Fibroblast of lung (primary cell): ENCODE measurements around the gene ERCC1. TPM values are rescaled to one million over a fixed set of nuclear protein-coding genes. Genes with fewer than 3 reads are reported as not detected.

Experiments
- DNase-seq, 2 donors: peaks; one replicate each; pipeline versions ENCODE4 v3.0.0 to v3.0.0-alpha.2; 2010; ENCODE audit warnings: low read depth in 2 of 2
- H2AFZ ChIP-seq: 2 replicates; pipeline ENCODE4 v1.5.1; 2012; ENCODE audit warnings: low read length, control low read depth, inconsistent platforms
- H3K27ac ChIP-seq: 2 replicates; pipeline ENCODE4 v1.5.1; 2011; ENCODE audit warnings: low read length, control low read depth; ENCODE audit not compliant: insufficient read depth
- H3K27me3 ChIP-seq: 2 replicates; pipeline ENCODE4 v1.5.1; 2011; ENCODE audit warnings: mild to moderate bottlenecking, low read length; ENCODE audit not compliant: control insufficient read depth, insufficient read depth
- H3K36me3 ChIP-seq: 2 replicates; pipeline ENCODE4 v1.5.1; 2011; ENCODE audit warnings: low read length; ENCODE audit not compliant: control insufficient read depth, insufficient read depth
- H3K4me1 ChIP-seq: 2 replicates; pipeline ENCODE4 v1.5.1; 2011; ENCODE audit warnings: low read length; ENCODE audit not compliant: control insufficient read depth, insufficient read depth; ENCODE audit errors: extremely low read depth
- H3K4me2 ChIP-seq: 2 replicates; pipeline ENCODE4 v1.5.1; 2011; ENCODE audit warnings: low read length, control low read depth; ENCODE audit not compliant: insufficient read depth; ENCODE audit errors: extremely low read depth
- H3K4me3 ChIP-seq, 4 experiments: fragments of 200-600 bp in 1 of 4; sonication (generic) in 1 of 4; replicated peaks in 1 of 4; 2 replicates each; pipeline ENCODE4 v1.5.1; 2011 to 2016; ENCODE audit warnings: low read length in 4 of 4, low read depth in 3 of 4, mild to moderate bottlenecking in 3 of 4, control low read depth in 2 of 4, inconsistent platforms in 1 of 4, mixed read lengths in 1 of 4; ENCODE audit not compliant: insufficient read depth in 1 of 4; ENCODE audit errors: control extremely low read depth in 1 of 4
- H3K79me2 ChIP-seq: 2 replicates; pipeline ENCODE4 v1.5.1; 2012; ENCODE audit warnings: mild to moderate bottlenecking, low read length, inconsistent platforms; ENCODE audit not compliant: control insufficient read depth, insufficient read depth
- H3K9ac ChIP-seq: 2 replicates; pipeline ENCODE4 v1.5.1; 2011; ENCODE audit warnings: mild to moderate bottlenecking, low read length, control low read depth; ENCODE audit not compliant: insufficient read depth
- H3K9me3 ChIP-seq: 2 replicates; pipeline ENCODE4 v1.5.1; 2012; ENCODE audit warnings: low read depth, low read length; ENCODE audit not compliant: control insufficient read depth, insufficient read depth
- H4K20me1 ChIP-seq: 2 replicates; pipeline ENCODE4 v1.5.1; 2011; ENCODE audit warnings: low read length; ENCODE audit not compliant: control insufficient read depth, insufficient read depth; ENCODE audit errors: extremely low read depth
- EZH2 ChIP-seq: IDR thresholded peaks from 2 replicates; pipeline ENCODE4 v1.5.1; 2012; ENCODE audit warnings: low read length, control low read depth, mild to moderate bottlenecking; ENCODE audit errors: missing control alignments
- polyA plus RNA-seq, 2 donors: library from polyadenylated mRNA; depleted of rRNA in 1 of 2; stranded (reverse) in 1 of 2; unstranded in 1 of 2; fragments of >200 nt; gene quantifications; 2 replicates each; pipeline ENCODE4 v1.2.1, GENCODE V29; 2011 to 2012; ENCODE audit warnings: missing spikeins in 1 of 2
- total RNA-seq: library from RNA; depleted of rRNA; stranded (reverse); fragments of >200 nt; gene quantifications from 2 replicates; pipeline ENCODE4 v1.2.1, GENCODE V29; 2014
- TF ChIP-seq, protein P1 (sequence below), 2 donors: IDR thresholded peaks in 1 of 2; conservative IDR thresholded peaks in 1 of 2; 1 replicate in 1 of 2; 2 replicates in 1 of 2; pipeline ENCODE4 v1.5.1; 2011 to 2012; ENCODE audit warnings: low read length in 2 of 2, control low read depth in 1 of 2, inconsistent platforms in 1 of 2, low read depth in 1 of 2, mild to moderate bottlenecking in 1 of 2

ERCC1 gene
- total and polyA plus RNA-seq, 2 donors (not counting 1 experiment from before 2014, with no cell fraction given), result 49.3 to 81.1 TPM

DNA sequence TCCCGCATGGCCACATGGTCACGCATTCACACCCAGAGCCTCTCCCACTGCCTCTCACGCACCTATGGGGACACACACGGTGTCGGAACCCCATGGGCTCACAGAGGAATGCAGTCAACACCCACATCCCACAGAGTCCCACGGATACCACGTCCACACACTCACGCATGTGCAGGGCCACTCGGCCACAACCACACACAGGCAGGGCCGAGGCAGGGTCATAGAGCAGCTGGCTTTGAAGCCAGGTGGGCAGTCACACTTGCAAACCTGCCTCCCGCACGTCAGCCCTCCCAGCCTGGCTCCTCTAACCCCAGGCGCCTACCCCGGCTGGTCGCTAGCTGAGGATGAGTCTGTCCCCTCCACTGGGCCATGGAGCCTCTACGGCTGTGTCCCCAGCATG, 61.4 kb downstream of the ERCC1 start:
- Histone ChIP-seq H3K27ac (no peak overlapping the region), H3K36me3 (peaks cover 25% of the 10 kb centered on the region), H3K9ac (no peak overlapping the region), H4K20me1 (no peaks in the 10 kb centered on the region), H2AFZ (no peak overlapping the region), H3K4me1 (no peaks in the 10 kb centered on the region), H3K79me2 (no peaks in the 10 kb centered on the region), H3K9me3 (no peaks in the 10 kb centered on the region), H3K27me3 (no peaks in the 10 kb centered on the region), H3K4me2 (no peak overlapping the region), H3K4me3 (no peak overlapping the region)
- TF ChIP-seq EZH2, result no peak
- TF ChIP-seq, protein P1, sequence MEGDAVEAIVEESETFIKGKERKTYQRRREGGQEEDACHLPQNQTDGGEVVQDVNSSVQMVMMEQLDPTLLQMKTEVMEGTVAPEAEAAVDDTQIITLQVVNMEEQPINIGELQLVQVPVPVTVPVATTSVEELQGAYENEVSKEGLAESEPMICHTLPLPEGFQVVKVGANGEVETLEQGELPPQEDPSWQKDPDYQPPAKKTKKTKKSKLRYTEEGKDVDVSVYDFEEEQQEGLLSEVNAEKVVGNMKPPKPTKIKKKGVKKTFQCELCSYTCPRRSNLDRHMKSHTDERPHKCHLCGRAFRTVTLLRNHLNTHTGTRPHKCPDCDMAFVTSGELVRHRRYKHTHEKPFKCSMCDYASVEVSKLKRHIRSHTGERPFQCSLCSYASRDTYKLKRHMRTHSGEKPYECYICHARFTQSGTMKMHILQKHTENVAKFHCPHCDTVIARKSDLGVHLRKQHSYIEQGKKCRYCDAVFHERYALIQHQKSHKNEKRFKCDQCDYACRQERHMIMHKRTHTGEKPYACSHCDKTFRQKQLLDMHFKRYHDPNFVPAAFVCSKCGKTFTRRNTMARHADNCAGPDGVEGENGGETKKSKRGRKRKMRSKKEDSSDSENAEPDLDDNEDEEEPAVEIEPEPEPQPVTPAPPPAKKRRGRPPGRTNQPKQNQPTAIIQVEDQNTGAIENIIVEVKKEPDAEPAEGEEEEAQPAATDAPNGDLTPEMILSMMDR (conservative IDR thresholded peaks at IDR 0.05 in 1 of 2, IDR thresholded peaks at IDR 0.05 in 1 of 2; ENCODE audit: low read depth in 1 of 2, low read length in 2 of 2), result no peak
- DNase-seq, result no peak

DNA sequence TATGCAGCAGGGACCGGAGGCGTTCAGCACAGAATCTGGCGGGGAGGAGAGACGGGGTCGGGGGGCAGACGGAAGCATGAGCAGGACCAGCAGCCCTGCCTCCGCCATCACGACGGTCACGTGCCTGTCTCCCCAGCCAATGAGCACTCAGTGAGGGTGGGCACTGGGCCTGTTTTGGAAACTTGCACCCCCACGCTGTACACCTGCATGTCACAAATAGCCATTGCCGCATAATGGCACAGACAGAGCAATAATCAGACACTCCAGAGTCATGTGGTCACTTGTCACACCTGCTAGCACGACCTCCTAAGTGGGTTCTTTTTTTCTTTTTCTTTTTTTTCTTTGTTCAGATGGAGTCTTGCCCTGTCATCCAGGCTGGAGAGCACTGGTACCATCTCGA, 62.1 kb downstream of the ERCC1 start:
- no peak overlapping the region for H3K4me2 ChIP-seq
- TF ChIP-seq, protein P1 (conservative IDR thresholded peaks at IDR 0.05 in 1 of 2, IDR thresholded peaks at IDR 0.05 in 1 of 2; ENCODE audit: low read depth in 1 of 2, low read length in 2 of 2), result no peak
- TF ChIP-seq EZH2, result no peak
- no peak overlapping the region for H3K27ac ChIP-seq
- H4K20me1 ChIP-seq, result no peaks in the 10 kb centered on the region
- H3K27me3 ChIP-seq, result no peaks in the 10 kb centered on the region
- no peaks in the 10 kb centered on the region for H3K79me2 ChIP-seq
- no peak overlapping the region for H2AFZ ChIP-seq
- no peak overlapping the region for H3K9ac ChIP-seq
- H3K9me3 ChIP-seq, result no peaks in the 10 kb centered on the region
- no peak for DNase-seq
- H3K4me3 ChIP-seq, result no peak overlapping the region
- no peaks in the 10 kb centered on the region for H3K4me1 ChIP-seq
- H3K36me3 ChIP-seq, result peaks cover 30% of the 10 kb centered on the region

DNA sequence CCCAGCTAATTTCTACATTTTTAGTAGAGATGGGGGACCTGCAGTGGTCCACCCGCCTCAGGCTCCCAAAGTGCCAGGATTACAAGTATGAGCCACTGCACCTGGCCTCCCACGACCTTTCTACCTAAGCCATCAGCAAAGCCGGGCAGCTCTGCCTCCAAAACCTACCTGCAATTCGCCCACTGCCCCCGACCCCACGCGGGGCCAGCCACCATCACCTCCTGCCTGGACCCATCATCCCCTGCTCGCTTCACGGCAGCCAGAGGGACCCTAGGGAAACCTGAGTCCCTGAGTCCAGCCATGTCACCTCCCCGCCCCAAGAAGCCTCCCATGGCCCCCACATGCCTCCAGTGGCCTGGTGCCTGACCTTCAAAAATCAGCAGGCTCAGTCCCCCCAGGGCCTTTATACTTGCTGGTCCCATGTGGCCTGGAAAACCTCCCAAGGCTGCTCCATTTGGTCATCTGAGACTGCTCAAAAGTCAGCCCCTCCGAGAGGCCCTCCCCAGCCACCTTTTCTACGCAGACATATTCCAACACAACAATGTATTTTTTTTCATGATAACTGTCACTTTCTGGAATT, 65.4 kb downstream of the ERCC1 start:
- no peak for TF ChIP-seq EZH2
- TF ChIP-seq, protein P1 (conservative IDR thresholded peaks at IDR 0.05 in 1 of 2, IDR thresholded peaks at IDR 0.05 in 1 of 2; ENCODE audit: low read depth in 1 of 2, low read length in 2 of 2), result no peak
- no peak overlapping the region for H3K27ac ChIP-seq
- H3K36me3 ChIP-seq, result peaks cover 34% of the 10 kb centered on the region
- no peaks in the 10 kb centered on the region for H3K9me3 ChIP-seq
- no peak for DNase-seq
- H3K27me3 ChIP-seq, result no peaks in the 10 kb centered on the region
- no peak overlapping the region for H3K9ac ChIP-seq
- no peaks in the 10 kb centered on the region for H3K4me1 ChIP-seq
- no peak overlapping the region for H3K4me2 ChIP-seq
- no peaks in the 10 kb centered on the region for H3K79me2 ChIP-seq
- no peak overlapping the region for H3K4me3 ChIP-seq
- H4K20me1 ChIP-seq, result no peaks in the 10 kb centered on the region
- H2AFZ ChIP-seq, result no peak overlapping the region
